IMR-90 (cell line): ENCODE results near the gene PRSS22. TPM values are rescaled to one million over a fixed set of nuclear protein-coding genes. Genes with fewer than 3 reads are reported as not detected.

Experiments used
- ATAC-seq: fragments of 200-7000 bp; cut with Tn5 transposase; 2 replicates; pipeline ENCODE4 v1.9.1; 2020; ENCODE audit warnings: low read depth, mild to moderate bottlenecking, moderate library complexity
- BruUV-seq: library from RNA; stranded (reverse); fragments of 400-500 nt; replicated peaks from 2 replicates; lab custom pipeline; 2021; lab: Mats Ljungman, UMichigan
- CTCF ChIA-PET: fragments of 300-600 bp; formaldehyde crosslinking; extraction: SDS; loops from one replicate; lab custom pipeline; 2021; ENCODE audit warnings: antibody characterized with exemption; lab: Yijun Ruan, JAX
- POLR2A ChIA-PET: fragments of 300-600 bp; sonication (Branson Sonifier 250); formaldehyde crosslinking; loops from one replicate; lab custom pipeline; 2022; ENCODE audit warnings: antibody characterized with exemption; ENCODE audit not compliant: unreplicated experiment; lab: Charles Lee
- DNase-seq: peaks from one replicate; pipeline ENCODE4 v3.0.0; 2013
- H2AFZ ChIP-seq: replicated peaks from 2 replicates; pipeline ENCODE3; 2013; ENCODE audit warnings: low read length, mild to moderate bottlenecking; ENCODE audit not compliant: poor library complexity
- H2AK5ac ChIP-seq: 2 replicates; pipeline ENCODE4 v1.6.1; 2013; ENCODE audit warnings: low read depth, low read length, inconsistent platforms
- H2AK9ac ChIP-seq: replicated peaks from 2 replicates; pipeline ENCODE3; 2013; ENCODE audit warnings: mild to moderate bottlenecking, low read depth, low read length, moderate library complexity; ENCODE audit not compliant: poor library complexity
- H2BK120ac ChIP-seq: 2 replicates; pipeline ENCODE4 v1.6.1; 2013; ENCODE audit warnings: low read depth, low read length, inconsistent platforms
- H2BK15ac ChIP-seq: 3 replicates; pipeline ENCODE4 v1.6.1; 2013; ENCODE audit warnings: low read depth, low read length, inconsistent platforms
- H2BK20ac ChIP-seq: 2 replicates; pipeline ENCODE4 v1.6.1; 2013; ENCODE audit warnings: low read depth, mild to moderate bottlenecking, inconsistent platforms, low read length, moderate library complexity
- H2BK5ac ChIP-seq: 2 replicates; pipeline ENCODE4 v1.6.1; 2013; ENCODE audit warnings: mild to moderate bottlenecking, low read depth, low read length, inconsistent platforms; ENCODE audit not compliant: poor library complexity, severe bottlenecking
- H3K14ac ChIP-seq: replicated peaks from 2 replicates; pipeline ENCODE4 v1.6.1; 2013; ENCODE audit warnings: low read depth, low read length, inconsistent platforms
- H3K18ac ChIP-seq: 2 replicates; pipeline ENCODE4 v1.6.1; 2013; ENCODE audit warnings: low read depth, low read length, control low read depth
- H3K23ac ChIP-seq: 2 replicates; pipeline ENCODE4 v1.6.1; 2013; ENCODE audit warnings: low read depth, low read length, inconsistent platforms
- H3K27ac ChIP-seq: 2 replicates; pipeline ENCODE4 v1.5.1; 2013; ENCODE audit warnings: mild to moderate bottlenecking, control low read depth, low read length; ENCODE audit not compliant: insufficient read depth
- H3K27me3 ChIP-seq: 2 replicates; pipeline ENCODE4 v1.6.1; 2013; ENCODE audit warnings: low read length; ENCODE audit not compliant: control insufficient read depth, insufficient read depth
- H3K36me3 ChIP-seq: 2 replicates; pipeline ENCODE4 v1.6.1; 2013; ENCODE audit warnings: low read length, mixed read lengths; ENCODE audit not compliant: control insufficient read depth, insufficient read depth
- H3K4ac ChIP-seq: 2 replicates; pipeline ENCODE4 v1.6.1; 2013; ENCODE audit warnings: low read depth, low read length, inconsistent platforms
- H3K4me1 ChIP-seq: 2 replicates; pipeline ENCODE4 v1.6.1; 2013; ENCODE audit warnings: low read length, mixed read lengths; ENCODE audit not compliant: control insufficient read depth, insufficient read depth
- H3K4me2 ChIP-seq: 2 replicates; pipeline ENCODE4 v1.6.1; 2013; ENCODE audit warnings: low read depth, mild to moderate bottlenecking, control low read depth, low read length, moderate library complexity
- H3K4me3 ChIP-seq: 2 replicates; pipeline ENCODE4 v1.5.1; 2013; ENCODE audit warnings: low read depth, mild to moderate bottlenecking, control low read depth, low read length, moderate library complexity; ENCODE audit not compliant: insufficient read depth
- H3K56ac ChIP-seq: 2 replicates; pipeline ENCODE4 v1.6.1; 2013; ENCODE audit warnings: low read length, inconsistent platforms; ENCODE audit not compliant: insufficient read depth; ENCODE audit errors: extremely low read depth
- H3K79me1 ChIP-seq, 2 experiments: 2 replicates each; pipeline ENCODE4 v1.6.1; 2013; ENCODE audit warnings: low read length in 2 of 2, inconsistent platforms in 1 of 2, low read depth in 1 of 2
- H3K9ac ChIP-seq: 2 replicates; pipeline ENCODE4 v1.6.1; 2013; ENCODE audit warnings: low read depth, low read length, control low read depth
- H3K9me1 ChIP-seq: 2 replicates; pipeline ENCODE4 v1.6.1; 2013; ENCODE audit warnings: low read length, inconsistent platforms; ENCODE audit not compliant: insufficient read depth
- H3K9me3 ChIP-seq: 2 replicates; pipeline ENCODE4 v1.6.1; 2013; ENCODE audit warnings: low read length; ENCODE audit not compliant: control insufficient read depth, insufficient read depth
- H4K20me1 ChIP-seq: 2 replicates; pipeline ENCODE4 v1.6.1; 2013; ENCODE audit warnings: low read length, inconsistent platforms; ENCODE audit not compliant: insufficient read depth
- H4K5ac ChIP-seq: 2 replicates; pipeline ENCODE4 v1.6.1; 2013; ENCODE audit warnings: mild to moderate bottlenecking, low read depth, low read length, control low read depth
- H4K8ac ChIP-seq, 2 experiments: 2 replicates each; pipeline ENCODE4 v1.6.1; 2013; ENCODE audit warnings: low read depth in 2 of 2, low read length in 2 of 2, control low read depth in 1 of 2, inconsistent platforms in 1 of 2
- H4K91ac ChIP-seq: 2 replicates; pipeline ENCODE4 v1.6.1; 2013; ENCODE audit warnings: low read depth, low read length, inconsistent platforms; ENCODE audit not compliant: insufficient read depth
- RAD21 ChIP-seq: IDR thresholded peaks from 2 replicates; pipeline ENCODE4 v1.6.1; 2012; ENCODE audit warnings: low read length, improper control_type of control experiment
- RFX5 ChIP-seq: IDR thresholded peaks from 2 replicates; pipeline ENCODE4 v1.8.0; 2012; ENCODE audit warnings: low read depth, mild to moderate bottlenecking, low read length, moderate library complexity
- SMC3 ChIP-seq: fragments of 150-350 bp; IDR thresholded peaks from 2 replicates; pipeline ENCODE4 v1.6.1; 2016; ENCODE audit warnings: low read depth, mild to moderate bottlenecking, antibody characterized with exemption, low read length, moderate library complexity
- WGBS, 2 experiments: methylation state at CpG; one replicate each; pipeline versions ENCODE4 v1.1.5 to v1.1.7; 2013; ENCODE audit warnings: missing lambda C conversion rate in 2 of 2; ENCODE audit not compliant: insufficient read length in 1 of 2; ENCODE audit errors: extremely low coverage in 2 of 2; 5-methylcytosine and 5-hydroxymethylcytosine counted together
- dilution Hi-C: fragments of 300-500 bp; cut with HindIII; formaldehyde crosslinking; loops from one replicate; pipeline ENCODE4 v1.14.3; 2018; ENCODE audit warnings: low sequenced_read_pairs; ENCODE audit not compliant: unreplicated experiment
- in situ Hi-C: fragments of 300-500 bp; cut with MboI; formaldehyde crosslinking; loops from 3 replicates; pipeline ENCODE4 v1.14.3; 2019; ENCODE audit warnings: low sequenced_read_pairs, inconsistent platforms, mixed read lengths
- intact Hi-C: fragments of 100-400 bp; cut with micrococcal nuclease; formaldehyde crosslinking; loops from 2 replicates; pipeline ENCODE4 v1.10.0; 2022
- polyA plus RNA-seq, 3 experiments: library from polyadenylated mRNA; depleted of rRNA; stranded (reverse); fragments of >200 nt; gene quantifications; 2 replicates each; pipeline ENCODE4 v1.2.3, GENCODE V29; 2012; ENCODE audit warnings: low replicate concordance in 1 of 3
- total RNA-seq: library from RNA; depleted of rRNA; stranded (reverse); fragments of >200 nt; gene quantifications from 2 replicates; pipeline ENCODE4 v1.2.3, GENCODE V29; 2012

PRSS22 gene
- total and polyA plus RNA-seq, 2 of the 4 experiments (the other 2 are of a cell fraction) = not detected

DNA sequence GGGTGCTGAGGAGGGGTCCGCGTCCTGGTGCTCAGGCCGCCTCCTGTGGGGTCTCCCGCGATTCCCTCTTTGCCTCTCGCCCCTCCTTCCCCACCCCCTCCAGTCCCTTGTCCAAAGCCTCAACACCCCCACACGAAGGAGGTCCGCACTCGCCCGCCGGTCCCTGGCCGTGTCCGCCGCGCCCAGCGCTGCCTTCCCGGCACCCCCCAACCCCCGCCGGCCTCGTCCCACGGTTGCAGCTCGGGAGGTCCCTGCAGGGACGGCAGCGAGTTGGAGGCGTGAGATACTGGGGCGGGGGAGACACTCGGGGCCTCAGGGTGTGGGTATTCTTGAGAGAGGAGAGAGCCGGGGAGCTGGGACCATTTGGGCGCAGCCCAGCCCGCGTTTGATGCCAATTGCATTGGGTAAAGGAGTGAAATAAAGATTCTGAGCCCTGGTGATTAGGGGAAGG is 25.5 kb upstream of the PRSS22 start:
- H3K14ac ChIP-seq = peak overlapping the region; percentile 33
- H2BK120ac ChIP-seq = no peak overlapping the region
- H3K27ac ChIP-seq = peak overlapping the region; percentile 83
- H2BK15ac ChIP-seq = peak overlapping the region; percentile 5; the same call in 1 of the 3 replicates
- H3K4ac ChIP-seq = peak overlapping the region; percentile 58
- no peaks in the 10 kb centered on the region; the same call in 1 of the 2 replicates for H3K9me3 ChIP-seq
- peak overlapping the region; percentile 87 for H3K23ac ChIP-seq
- H3K4me1 ChIP-seq = peaks cover 4% of the 10 kb centered on the region
- BruUV-seq = no TSS peak
- peaks cover 9 to 25% of the 10 kb centered on the region in 2 experiments for H3K79me1 ChIP-seq
- in situ Hi-C loops = no loop called here
- H3K4me3 ChIP-seq = peak overlapping the region; percentile 49
- peaks cover 4% of the 10 kb centered on the region; the same call in 1 of the 2 replicates for H3K9me1 ChIP-seq
- H3K56ac ChIP-seq = peak overlapping the region; percentile 44
- H2AK9ac ChIP-seq = peak overlapping the region; percentile 86
- H4K8ac ChIP-seq = peak overlapping the region; percentile 25 to 70; a peak in 2 of 4 replicates
- DNase-seq (no peak), ATAC-seq (peak; percentile 27)
- TF ChIP-seq RFX5 (no peak), SMC3 (no peak), RAD21 (no peak)
- peak overlapping the region; percentile 77 for H2BK5ac ChIP-seq
- H3K4me2 ChIP-seq = peak overlapping the region; percentile 94
- H3K36me3 ChIP-seq = peaks cover under 1% of the 10 kb centered on the region; the same call in 1 of the 2 replicates
- no peak overlapping the region for H2BK20ac ChIP-seq
- intact Hi-C loops = loop anchor here (1.0 kb wide), 1 partner anchor 21 kb away; no protein-coding TSS in a partner anchor
- peak overlapping the region; percentile 28; the same call in 1 of the 2 replicates for H4K91ac ChIP-seq
- H4K20me1 ChIP-seq = no peaks in the 10 kb centered on the region
- 9% methylated on average over 6 of the region's 31 CpGs; no CpG with 5 or more reads in 1 of the 2 experiments for WGBS, 2 experiments
- peak overlapping the region; percentile 6; the same call in 1 of the 2 replicates for H3K18ac ChIP-seq
- H4K5ac ChIP-seq = 0 out of 2 replicates have a peak overlapping the region, but pooled peaks have one; percentile 9
- peak overlapping the region; percentile 75 for H3K9ac ChIP-seq
- CTCF ChIA-PET = interaction anchor here (1.0 to 1.2 kb wide), 2 partner anchors 23 to 86 kb away, joined by 3 to 5 read pairs; partner anchors contain the start of gene PAQR4
- POLR2A ChIA-PET = no interaction called here
- dilution Hi-C loops = no loop called here
- no peaks in the 10 kb centered on the region for H3K27me3 ChIP-seq
- peak overlapping the region; percentile 97 for H2AFZ ChIP-seq
- peak overlapping the region; percentile 52; the same call in 1 of the 2 replicates for H2AK5ac ChIP-seq
